SIG-M5 treated with dmso at 0.1 percent for 504 hours (cell line): ENCODE data around the gene ANKRD40CL.
"Not testable (repeated sequence)": the region's sequence is repeated elsewhere in the genome, so short reads cannot be mapped to it uniquely, and the experiment has no call there.

Experiments
- DNase-seq: peaks from one replicate; lab custom pipeline; 2025; ENCODE audit not compliant: unreplicated experiment; lab: John Stamatoyannopoulos, UW

ANKRD40CL gene

GRCh38 chr17:50763716-50764475, 3.4 kb downstream of the ANKRD40CL start:
- no peak for DNase-seq

GRCh38 chr17:50762177-50762576, 5.1 kb downstream of the ANKRD40CL start:
- DNase-seq: no peak

- DNase-seq: no peak
Measured at GRCh38 chr17:50758989-50759544, 8.3 kb downstream of the ANKRD40CL start.

GRCh38 chr17:50758524-50758923, 8.8 kb downstream of the ANKRD40CL start:
- DNase-seq: no peak

GRCh38 chr17:50754521-50754920, 12.8 kb downstream of the ANKRD40CL start:
- no peak for DNase-seq

- DNase-seq: no peak
Measured at GRCh38 chr17:50749245-50749644, 18.1 kb downstream of the ANKRD40CL start.

GRCh38 chr17:50745631-50746030, 21.7 kb downstream of the ANKRD40CL start:
- no peak for DNase-seq

GRCh38 chr17:50739098-50739497, 28.2 kb downstream of the ANKRD40CL start:
- DNase-seq: no peak

GRCh38 chr17:50737118-50737698, 30.1 kb downstream of the ANKRD40CL start:
- no peak for DNase-seq

GRCh38 chr17:50735287-50735686, 32.0 kb downstream of the ANKRD40CL start:
- DNase-seq: no peak

- DNase-seq: no peak
Measured at GRCh38 chr17:50731575-50732460, 35.5 kb downstream of the ANKRD40CL start.

- no peak for DNase-seq
Measured at GRCh38 chr17:50728881-50729765, 38.2 kb downstream of the ANKRD40CL start.

GRCh38 chr17:50728112-50728429, 39.2 kb downstream of the ANKRD40CL start:
- DNase-seq: no peak

- no peak for DNase-seq
Measured at GRCh38 chr17:50725769-50726655, 41.3 kb downstream of the ANKRD40CL start.

GRCh38 chr17:50724622-50725021, 42.7 kb downstream of the ANKRD40CL start:
- DNase-seq: not testable (repeated sequence)

- DNase-seq: no peak
Measured at GRCh38 chr17:50722746-50723145, 44.6 kb downstream of the ANKRD40CL start.

- DNase-seq: peak; percentile 46
Measured at GRCh38 chr17:50721194-50722010, 45.9 kb downstream of the ANKRD40CL start.

- no peak for DNase-seq
Measured at GRCh38 chr17:50719924-50720794, 47.2 kb downstream of the ANKRD40CL start.
